GM12874 (cell line): Measurements from ENCODE around the gene C1QTNF8.

Source experiments
- TF ChIP-seq, protein P1 (sequence below): IDR thresholded peaks from 2 replicates; pipeline ENCODE4 v1.5.1; 2011; ENCODE audit warnings: low read depth, mild to moderate bottlenecking, control low read depth, low read length, moderate library complexity; ENCODE audit not compliant: insufficient read depth

Gene C1QTNF8

DNA sequence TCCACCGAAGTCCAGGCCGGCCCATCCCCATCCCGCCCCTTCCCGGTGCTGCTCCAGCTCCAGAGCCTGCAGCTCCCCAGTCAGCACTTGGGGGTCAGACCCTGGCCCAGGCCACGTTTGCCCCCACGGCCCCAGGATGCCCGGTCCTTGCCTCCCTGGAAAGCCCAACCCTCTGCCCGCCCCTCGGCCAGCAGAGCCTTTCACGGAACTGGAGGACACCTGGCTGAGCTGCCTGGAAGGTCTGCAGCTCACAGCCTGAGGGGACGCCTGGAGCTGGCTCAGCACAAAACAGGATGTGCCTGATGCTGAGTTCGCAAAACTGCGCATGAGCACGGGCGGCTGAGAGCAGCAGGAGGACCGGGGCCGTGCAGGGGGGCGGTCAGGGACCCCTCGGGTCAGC lies 53.2 kb downstream of the C1QTNF8 start:
- TF ChIP-seq, protein P1, sequence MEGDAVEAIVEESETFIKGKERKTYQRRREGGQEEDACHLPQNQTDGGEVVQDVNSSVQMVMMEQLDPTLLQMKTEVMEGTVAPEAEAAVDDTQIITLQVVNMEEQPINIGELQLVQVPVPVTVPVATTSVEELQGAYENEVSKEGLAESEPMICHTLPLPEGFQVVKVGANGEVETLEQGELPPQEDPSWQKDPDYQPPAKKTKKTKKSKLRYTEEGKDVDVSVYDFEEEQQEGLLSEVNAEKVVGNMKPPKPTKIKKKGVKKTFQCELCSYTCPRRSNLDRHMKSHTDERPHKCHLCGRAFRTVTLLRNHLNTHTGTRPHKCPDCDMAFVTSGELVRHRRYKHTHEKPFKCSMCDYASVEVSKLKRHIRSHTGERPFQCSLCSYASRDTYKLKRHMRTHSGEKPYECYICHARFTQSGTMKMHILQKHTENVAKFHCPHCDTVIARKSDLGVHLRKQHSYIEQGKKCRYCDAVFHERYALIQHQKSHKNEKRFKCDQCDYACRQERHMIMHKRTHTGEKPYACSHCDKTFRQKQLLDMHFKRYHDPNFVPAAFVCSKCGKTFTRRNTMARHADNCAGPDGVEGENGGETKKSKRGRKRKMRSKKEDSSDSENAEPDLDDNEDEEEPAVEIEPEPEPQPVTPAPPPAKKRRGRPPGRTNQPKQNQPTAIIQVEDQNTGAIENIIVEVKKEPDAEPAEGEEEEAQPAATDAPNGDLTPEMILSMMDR = no peak

DNA sequence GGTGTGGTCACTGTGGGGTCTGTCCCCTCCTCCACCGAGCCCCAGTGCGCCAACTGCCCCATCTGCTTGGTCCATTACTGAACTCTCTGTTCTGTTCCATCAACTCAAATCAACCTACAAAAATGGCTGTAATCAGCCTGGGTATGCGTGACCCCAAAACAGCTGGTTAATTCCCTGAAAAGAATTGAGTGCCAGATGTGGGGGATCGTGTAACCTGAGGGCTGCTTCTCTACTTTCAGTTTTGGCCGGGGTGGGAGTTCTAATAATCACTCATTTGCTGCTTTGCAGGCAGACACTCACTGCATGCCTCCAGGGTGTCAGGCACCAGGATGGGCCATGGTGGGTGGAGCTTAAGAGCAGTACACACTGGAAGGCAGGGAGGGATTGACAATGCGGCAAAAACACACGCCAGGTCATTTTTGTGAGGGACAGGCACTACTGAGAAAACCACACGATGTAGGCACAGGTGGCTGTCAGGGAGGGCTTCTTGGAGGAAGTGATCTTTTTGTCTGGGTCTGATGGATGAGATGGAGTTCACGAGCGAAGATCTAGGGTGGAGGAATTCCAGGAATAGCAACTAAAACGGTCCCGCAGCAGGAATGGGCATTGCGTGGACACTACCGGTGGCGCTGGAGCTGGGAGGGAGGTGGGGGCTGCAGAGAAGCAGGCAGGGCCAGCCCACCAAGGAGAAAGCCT lies 53.8 kb downstream of the C1QTNF8 start:
- TF ChIP-seq, protein P1 = no peak

DNA sequence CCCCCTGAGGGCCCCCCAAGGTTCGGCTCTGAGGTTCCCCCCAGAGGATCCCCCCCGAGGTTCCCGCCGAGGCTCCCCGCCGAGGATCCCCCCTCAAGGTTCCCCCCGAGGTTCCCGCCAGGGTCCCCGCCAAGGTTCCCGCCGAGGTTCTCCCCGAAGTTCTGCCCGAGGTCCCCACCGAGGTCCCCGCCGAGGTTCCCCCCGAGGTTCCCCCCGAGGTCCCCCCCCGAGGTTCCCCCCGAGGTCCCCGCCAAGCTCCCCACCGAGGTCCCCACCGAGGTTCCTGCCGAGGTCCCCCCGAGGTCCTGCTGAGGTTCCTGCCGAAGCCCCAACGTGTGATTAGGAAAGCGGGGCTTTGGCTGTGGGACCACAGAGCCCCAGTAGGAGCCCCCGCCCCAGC lies 55.7 kb downstream of the C1QTNF8 start:
- TF ChIP-seq, protein P1 = no peak

DNA sequence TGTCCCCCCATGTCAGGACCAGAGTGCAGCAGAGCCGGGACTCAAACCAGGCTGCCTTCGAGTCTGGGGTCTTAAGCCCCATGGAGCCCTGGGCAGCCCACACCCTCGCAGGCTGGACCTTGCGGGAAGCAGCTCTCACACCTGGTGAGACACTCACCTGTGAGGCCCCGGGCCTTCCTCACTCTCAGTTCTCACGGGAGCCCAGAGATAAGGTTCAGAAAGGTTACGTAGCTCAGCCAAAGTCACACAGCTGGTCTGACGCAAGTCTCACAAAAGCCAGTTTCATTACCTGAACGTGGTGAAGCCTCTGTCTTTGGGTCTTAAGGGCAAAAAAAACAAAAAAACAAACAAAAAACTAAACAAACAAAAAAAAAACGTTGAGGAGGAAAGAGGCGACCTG lies 56.3 kb downstream of the C1QTNF8 start:
- TF ChIP-seq, protein P1 = no peak

DNA sequence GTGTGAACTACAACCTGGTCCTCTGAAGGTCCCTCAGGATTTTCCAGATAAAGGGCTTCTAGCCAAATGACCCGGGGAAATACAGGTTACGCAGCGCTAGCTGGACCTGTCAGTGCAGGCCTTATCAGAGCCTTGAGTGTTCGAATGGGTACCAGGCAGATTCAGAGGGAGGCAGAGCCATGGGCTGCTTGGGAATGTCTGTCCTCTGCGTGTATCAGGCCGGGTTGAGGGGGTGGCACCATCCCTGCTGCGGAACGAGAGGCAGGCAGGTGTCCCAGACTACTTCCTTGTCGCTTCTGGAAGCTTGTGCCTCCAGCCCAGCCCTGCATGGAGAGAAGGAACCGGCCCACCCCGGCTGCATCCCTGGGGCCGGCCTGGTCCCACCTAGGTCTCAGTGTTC lies 57.1 kb downstream of the C1QTNF8 start:
- TF ChIP-seq, protein P1 = no peak
